GM21576 (cell line): ENCODE measurements around the gene LIN28B.
"Not testable (repeated sequence)": the region's sequence is repeated elsewhere in the genome, so short reads cannot be mapped to it uniquely, and the experiment has no call there.

Source experiments
- ATAC-seq: cut with Tn5 transposase; IDR thresholded peaks from one replicate; pipeline ENCODE4 v1.9.1; 2021; ENCODE audit warnings: mild to moderate bottlenecking, moderate library complexity; ENCODE audit not compliant: unreplicated experiment

LIN28B gene

GRCh38 chr6:105005451-105005850 lies 48.5 kb downstream of the LIN28B start:
- no peak for ATAC-seq

GRCh38 chr6:105013459-105013858 lies 56.6 kb downstream of the LIN28B start:
- ATAC-seq: not testable (repeated sequence)

- ATAC-seq: no peak
Observed at GRCh38 chr6:105014448-105014847, 57.5 kb downstream of the LIN28B start.

GRCh38 chr6:105014954-105015353 lies 58.0 kb downstream of the LIN28B start:
- no peak for ATAC-seq

- ATAC-seq: no peak
Observed at GRCh38 chr6:105015482-105015881, 58.6 kb downstream of the LIN28B start.

- ATAC-seq: no peak
Observed at GRCh38 chr6:105019285-105019684, 62.4 kb downstream of the LIN28B start.

- no peak for ATAC-seq
Observed at GRCh38 chr6:105021399-105021798, 64.5 kb downstream of the LIN28B start.

GRCh38 chr6:105022416-105022815 lies 65.5 kb downstream of the LIN28B start:
- no peak for ATAC-seq

- ATAC-seq: no peak
Observed at GRCh38 chr6:105024803-105025202, 67.9 kb downstream of the LIN28B start.

GRCh38 chr6:105028898-105029297 lies 72.0 kb downstream of the LIN28B start:
- ATAC-seq: no peak

- no peak for ATAC-seq
Observed at GRCh38 chr6:105029581-105029980, 72.7 kb downstream of the LIN28B start.

- ATAC-seq: no peak
Observed at GRCh38 chr6:105034470-105034869, 77.6 kb downstream of the LIN28B start.

- ATAC-seq: no peak
Observed at GRCh38 chr6:105035299-105035698, 78.4 kb downstream of the LIN28B start.

GRCh38 chr6:105036351-105036750 lies 79.4 kb downstream of the LIN28B start:
- ATAC-seq: no peak

GRCh38 chr6:105038259-105038658 lies 81.4 kb downstream of the LIN28B start:
- no peak for ATAC-seq

- ATAC-seq: no peak
Observed at GRCh38 chr6:105041880-105042279, 85.0 kb downstream of the LIN28B start.

GRCh38 chr6:105042648-105043047 lies 85.7 kb downstream of the LIN28B start:
- ATAC-seq: no peak

GRCh38 chr6:105043979-105044378 lies 87.1 kb downstream of the LIN28B start:
- ATAC-seq: no peak

- no peak for ATAC-seq
Observed at GRCh38 chr6:105045526-105045925, 88.6 kb downstream of the LIN28B start.

GRCh38 chr6:105051941-105052471 lies 95.1 kb downstream of the LIN28B start:
- no peak for ATAC-seq

- no peak for ATAC-seq
Observed at GRCh38 chr6:105056646-105057045, 99.7 kb downstream of the LIN28B start.

GRCh38 chr6:105057160-105057559 lies 100.3 kb downstream of the LIN28B start:
- no peak for ATAC-seq

- no peak for ATAC-seq
Observed at GRCh38 chr6:105058316-105058715, 101.4 kb downstream of the LIN28B start.
